GM23248 (cell line): Measurements from ENCODE around the gene FBXO10.

Source experiments
- EZH2 ChIP-seq: fragments of 200-600 bp; sonication (generic); IDR thresholded peaks from 2 replicates; pipeline ENCODE4 v1.6.1; 2018; ENCODE audit warnings: antibody characterized with exemption, mild to moderate bottlenecking; ENCODE audit not compliant: insufficient read depth, poor library complexity, severe bottlenecking
- EZH2phosphoT487 ChIP-seq: fragments of 200-600 bp; sonication (generic); IDR thresholded peaks from 2 replicates; pipeline ENCODE4 v1.6.1; 2018; ENCODE audit warnings: antibody characterized with exemption, moderate library complexity, mild to moderate bottlenecking, low read depth; ENCODE audit not compliant: insufficient read depth

DNA sequence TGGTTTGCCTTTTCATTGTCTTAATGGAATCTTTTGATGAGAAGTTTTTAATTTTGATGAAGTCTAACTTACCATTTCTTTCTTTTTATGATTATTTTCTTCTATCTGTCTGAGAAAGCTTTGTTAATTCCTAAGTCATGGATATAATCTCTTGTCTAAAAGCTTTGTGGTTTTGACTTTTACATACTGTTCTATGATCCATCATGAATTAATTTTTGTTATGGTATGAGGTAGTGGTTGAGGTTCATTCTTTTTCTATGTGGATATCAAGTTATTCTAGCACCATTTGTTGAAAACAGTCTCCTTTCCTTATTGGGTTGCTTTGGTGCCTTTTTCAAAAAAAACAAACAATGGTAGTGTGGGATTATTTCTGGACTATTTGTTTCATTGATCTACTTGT is 20.4 kb downstream of the FBXO10 start:
- TF ChIP-seq EZH2phosphoT487 (no peak), EZH2 (no peak)
